IPS DF 6.9 (cell line): ENCODE data around the gene CUL1.

Experiments used
- DNase-seq: peaks from one replicate; pipeline ENCODE4 v3.0.0-alpha.2; 2013; ENCODE audit warnings: low read depth, low spot score
- H3K27ac ChIP-seq: one replicate; pipeline ENCODE4 v1.5.1; 2013; ENCODE audit warnings: low read length, control low read depth
- H3K27me3 ChIP-seq: 2 replicates; pipeline ENCODE4 v1.6.1; 2013; ENCODE audit warnings: mild to moderate bottlenecking, low read length; ENCODE audit not compliant: control insufficient read depth, insufficient read depth
- H3K36me3 ChIP-seq: 2 replicates; pipeline ENCODE4 v1.6.1; 2013; ENCODE audit warnings: low read length; ENCODE audit not compliant: control insufficient read depth, insufficient read depth
- H3K4me1 ChIP-seq: 2 replicates; pipeline ENCODE4 v1.6.1; 2013; ENCODE audit warnings: low read length; ENCODE audit not compliant: control insufficient read depth, insufficient read depth
- H3K4me3 ChIP-seq: 2 replicates; pipeline ENCODE4 v1.5.1; 2013; ENCODE audit warnings: mild to moderate bottlenecking, low read length
- H3K9me3 ChIP-seq: 2 replicates; pipeline ENCODE4 v1.6.1; 2013; ENCODE audit warnings: low read length, inconsistent platforms; ENCODE audit not compliant: control insufficient read depth, insufficient read depth
- WGBS: extraction: QIAGEN DNeasy Blood & Tissue Kit; methylation state at CpG from one replicate; pipeline ENCODE4 v1.1.7; 2013; ENCODE audit warnings: mixed read lengths, missing lambda C conversion rate; ENCODE audit not compliant: insufficient read length, insufficient coverage; 5-methylcytosine and 5-hydroxymethylcytosine counted together

The CUL1 gene

GRCh38 chr7:148804343-148805235 is 105.9 kb downstream of the CUL1 start:
- no peaks in the 10 kb centered on the region for H3K9me3 ChIP-seq
- no CpG with 5 or more reads among the region's 10 CpGs for WGBS
- H3K36me3 ChIP-seq = peaks cover 15% of the 10 kb centered on the region; the same call in 1 of the 2 replicates

DNA sequence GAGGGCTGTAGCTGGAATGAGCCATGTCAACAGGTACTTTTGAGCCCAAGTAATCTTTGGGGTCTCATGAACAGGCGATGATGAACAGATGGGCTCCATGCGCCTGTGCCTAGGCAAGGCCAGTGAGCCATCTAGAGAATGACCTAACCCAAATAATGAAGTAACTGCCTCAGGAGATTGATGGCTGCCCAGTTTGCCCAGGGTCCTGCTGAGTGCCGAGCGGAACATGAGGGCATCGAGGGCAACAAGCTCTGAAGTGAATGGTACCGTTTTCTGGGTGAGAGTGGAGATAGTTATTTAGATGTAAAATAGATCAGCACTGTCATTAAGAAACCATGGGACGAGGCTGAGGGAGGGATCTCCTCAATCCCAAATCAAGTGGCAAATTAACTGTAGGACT is 107.5 kb downstream of the CUL1 start:
- Histone ChIP-seq H3K27me3 (no peaks in the 10 kb centered on the region), H3K9me3 (no peaks in the 10 kb centered on the region), H3K36me3 (peaks cover 11% of the 10 kb centered on the region; the same call in 1 of the 2 replicates), H3K27ac (no peak overlapping the region), H3K4me3 (no peak overlapping the region), H3K4me1 (no peaks in the 10 kb centered on the region)
- no CpG with 5 or more reads among the region's 7 CpGs for WGBS
- no peak for DNase-seq

More at GRCh38 chr7:148804343-148805235, 105.9 kb downstream of the CUL1 start:
- Histone ChIP-seq H3K4me3 (no peak overlapping the region), H3K4me1 (peaks cover 3% of the 10 kb centered on the region), H3K27me3 (no peaks in the 10 kb centered on the region), H3K27ac (no peak overlapping the region)
- no peak for DNase-seq

DNA sequence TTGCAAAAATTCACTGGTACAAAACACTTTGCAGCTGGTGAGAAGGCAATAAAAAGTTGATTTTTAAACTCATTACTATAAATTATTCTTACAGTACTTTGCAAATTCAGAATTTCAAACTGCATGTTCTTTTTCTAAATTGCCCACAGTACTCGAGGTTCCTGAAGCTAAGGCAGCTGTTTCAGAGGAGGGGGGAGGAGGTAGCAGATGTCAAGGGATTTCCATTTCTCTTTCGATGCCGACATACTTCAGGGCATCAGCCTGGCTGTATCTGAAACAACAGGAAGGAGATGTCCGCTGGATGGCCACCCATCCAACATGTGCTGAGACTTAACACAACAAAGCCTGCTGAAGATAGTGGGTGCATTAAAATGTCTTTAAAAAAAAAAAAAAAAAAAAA is 108.7 kb downstream of the CUL1 start:
- H3K27me3 ChIP-seq = no peaks in the 10 kb centered on the region
- no peaks in the 10 kb centered on the region for H3K9me3 ChIP-seq
- no peak overlapping the region for H3K4me3 ChIP-seq
- peaks cover 8% of the 10 kb centered on the region; the same call in 1 of the 2 replicates for H3K36me3 ChIP-seq
- DNase-seq = no peak
- H3K27ac ChIP-seq = no peak overlapping the region
- no peaks in the 10 kb centered on the region for H3K4me1 ChIP-seq
- no CpG with 5 or more reads among the region's 4 CpGs for WGBS

DNA sequence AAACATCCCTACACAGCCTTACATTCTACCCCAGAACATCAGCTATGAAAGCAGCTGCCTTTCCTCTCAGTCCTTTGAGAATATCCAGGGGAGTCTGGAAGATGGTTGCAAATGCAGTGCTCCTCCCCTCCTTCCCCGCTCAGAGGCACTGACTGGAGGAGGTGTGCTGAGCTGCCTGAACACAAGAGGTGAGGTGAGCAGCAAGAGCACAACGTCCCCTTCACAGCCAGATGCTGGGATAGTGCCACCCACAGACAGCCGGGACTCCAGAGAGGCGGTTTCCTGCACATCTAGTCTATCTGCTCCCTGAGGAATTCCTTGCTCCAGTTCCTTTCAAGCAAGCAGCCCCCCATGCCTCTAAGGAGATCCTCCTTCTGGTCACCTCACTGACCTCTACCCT is 111.2 kb downstream of the CUL1 start:
- no peaks in the 10 kb centered on the region for H3K4me1 ChIP-seq
- H3K36me3 ChIP-seq = peaks cover 14% of the 10 kb centered on the region; the same call in 1 of the 2 replicates
- no peaks in the 10 kb centered on the region for H3K9me3 ChIP-seq
- DNase-seq = no peak
- WGBS = no CpG with 5 or more reads among the region's 4 CpGs
- H3K4me3 ChIP-seq = no peak overlapping the region
- H3K27ac ChIP-seq = no peak overlapping the region
- H3K27me3 ChIP-seq = no peaks in the 10 kb centered on the region

DNA sequence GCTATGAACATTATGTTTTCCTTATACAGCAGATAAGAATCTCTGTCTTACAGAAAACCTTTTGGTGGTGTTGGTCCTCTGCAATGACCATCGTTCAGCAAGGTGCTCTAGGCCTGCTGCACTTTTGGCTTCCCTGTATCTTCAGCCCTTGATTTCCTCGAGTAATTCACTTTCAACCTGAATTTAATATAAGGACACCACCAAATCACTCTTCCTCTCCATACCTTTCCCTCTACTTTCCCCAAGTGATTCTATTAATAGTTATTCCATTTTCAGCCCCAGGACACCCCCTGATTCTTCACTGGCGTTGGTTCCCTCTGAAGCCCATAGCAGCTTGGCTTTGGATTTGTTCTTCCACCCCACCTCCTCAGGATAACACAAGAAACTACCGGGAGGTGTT is 113.2 kb downstream of the CUL1 start:
- WGBS = 100% methylated on average over 1 of the region's 4 CpGs
- no peak overlapping the region for H3K27ac ChIP-seq
- H3K36me3 ChIP-seq = peaks cover 10% of the 10 kb centered on the region; the same call in 1 of the 2 replicates

GRCh38 chr7:148813890-148814289 is 115.2 kb downstream of the CUL1 start:
- no CpG with 5 or more reads among the region's 9 CpGs for WGBS
- Histone ChIP-seq H3K36me3 (peaks cover 12% of the 10 kb centered on the region; the same call in 1 of the 2 replicates), H3K27ac (no peak overlapping the region), H3K4me3 (no peak overlapping the region), H3K9me3 (no peaks in the 10 kb centered on the region), H3K27me3 (no peaks in the 10 kb centered on the region), H3K4me1 (no peaks in the 10 kb centered on the region)
- DNase-seq = no peak

More for the DNA sequence above, 113.2 kb downstream of the CUL1 start:
- no peak for DNase-seq
- Histone ChIP-seq H3K4me1 (no peaks in the 10 kb centered on the region), H3K27me3 (no peaks in the 10 kb centered on the region), H3K9me3 (no peaks in the 10 kb centered on the region), H3K4me3 (no peak overlapping the region)

GRCh38 chr7:148814922-148815559 is 116.3 kb downstream of the CUL1 start:
- DNase-seq = no peak
- Histone ChIP-seq H3K36me3 (peaks cover 12% of the 10 kb centered on the region; the same call in 1 of the 2 replicates), H3K27ac (no peak overlapping the region), H3K4me3 (no peak overlapping the region), H3K27me3 (no peaks in the 10 kb centered on the region), H3K4me1 (no peaks in the 10 kb centered on the region), H3K9me3 (no peaks in the 10 kb centered on the region)
- no CpG with 5 or more reads among the region's 10 CpGs for WGBS

DNA sequence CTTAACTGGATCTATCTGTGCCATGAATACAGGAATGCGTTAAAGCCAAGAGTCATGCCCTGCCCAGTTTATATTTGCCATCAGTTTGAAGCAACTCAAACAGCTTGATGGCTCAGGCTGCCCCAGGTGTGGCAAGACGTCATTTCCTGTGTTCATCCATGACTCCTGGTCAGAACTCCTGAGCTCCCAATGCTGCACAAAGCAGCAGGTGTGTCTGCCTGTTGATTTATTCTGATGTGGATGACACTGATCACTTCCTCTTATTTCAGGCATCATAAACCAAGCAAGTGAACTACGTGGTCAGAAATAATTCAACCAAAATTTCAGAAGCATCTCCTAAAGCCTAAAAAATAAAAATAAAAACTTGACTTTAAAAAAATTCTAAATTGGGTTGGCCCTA is 116.9 kb downstream of the CUL1 start:
- no peak overlapping the region for H3K4me3 ChIP-seq
- no CpG with 5 or more reads among the region's 3 CpGs for WGBS
- no peak for DNase-seq
- H3K27me3 ChIP-seq = no peaks in the 10 kb centered on the region
- H3K4me1 ChIP-seq = no peaks in the 10 kb centered on the region
- H3K9me3 ChIP-seq = no peaks in the 10 kb centered on the region
- peaks cover 12% of the 10 kb centered on the region; the same call in 1 of the 2 replicates for H3K36me3 ChIP-seq
- no peak overlapping the region for H3K27ac ChIP-seq

GRCh38 chr7:148819697-148820360 is 121.1 kb downstream of the CUL1 start:
- no CpG with 5 or more reads among the region's 6 CpGs for WGBS
- peaks cover 4% of the 10 kb centered on the region; the same call in 1 of the 2 replicates for H3K36me3 ChIP-seq
- no peak overlapping the region for H3K4me3 ChIP-seq
- no peaks in the 10 kb centered on the region for H3K27me3 ChIP-seq
- no peaks in the 10 kb centered on the region for H3K9me3 ChIP-seq
- H3K4me1 ChIP-seq = no peaks in the 10 kb centered on the region
- no peak for DNase-seq
- H3K27ac ChIP-seq = no peak overlapping the region

GRCh38 chr7:148821422-148821821 is 122.7 kb downstream of the CUL1 start:
- Histone ChIP-seq H3K9me3 (no peaks in the 10 kb centered on the region), H3K4me3 (no peak overlapping the region), H3K27me3 (no peaks in the 10 kb centered on the region), H3K4me1 (no peaks in the 10 kb centered on the region), H3K36me3 (peaks cover 3% of the 10 kb centered on the region; the same call in 1 of the 2 replicates), H3K27ac (no peak overlapping the region)
- WGBS = no CpG with 5 or more reads among the region's 2 CpGs
- DNase-seq = no peak
